ENCODE data around the gene CERT1. TPM values are rescaled to one million over a fixed set of nuclear protein-coding genes. Genes with fewer than 3 reads are reported as not detected.
A peak's percentile ranks its signal among the peaks of the same experiment; 100 is the strongest.

Gene CERT1
- total RNA-seq, 2 experiments from 2014 or later = 13.3 to 33.6 TPM

- TF ChIP-seq EZH2phosphoT487 (IDR thresholded peaks at IDR 0.05; ENCODE audit: borderline replicate concordance, low read depth, low read length) = no peak
- TF ChIP-seq, protein P1, sequence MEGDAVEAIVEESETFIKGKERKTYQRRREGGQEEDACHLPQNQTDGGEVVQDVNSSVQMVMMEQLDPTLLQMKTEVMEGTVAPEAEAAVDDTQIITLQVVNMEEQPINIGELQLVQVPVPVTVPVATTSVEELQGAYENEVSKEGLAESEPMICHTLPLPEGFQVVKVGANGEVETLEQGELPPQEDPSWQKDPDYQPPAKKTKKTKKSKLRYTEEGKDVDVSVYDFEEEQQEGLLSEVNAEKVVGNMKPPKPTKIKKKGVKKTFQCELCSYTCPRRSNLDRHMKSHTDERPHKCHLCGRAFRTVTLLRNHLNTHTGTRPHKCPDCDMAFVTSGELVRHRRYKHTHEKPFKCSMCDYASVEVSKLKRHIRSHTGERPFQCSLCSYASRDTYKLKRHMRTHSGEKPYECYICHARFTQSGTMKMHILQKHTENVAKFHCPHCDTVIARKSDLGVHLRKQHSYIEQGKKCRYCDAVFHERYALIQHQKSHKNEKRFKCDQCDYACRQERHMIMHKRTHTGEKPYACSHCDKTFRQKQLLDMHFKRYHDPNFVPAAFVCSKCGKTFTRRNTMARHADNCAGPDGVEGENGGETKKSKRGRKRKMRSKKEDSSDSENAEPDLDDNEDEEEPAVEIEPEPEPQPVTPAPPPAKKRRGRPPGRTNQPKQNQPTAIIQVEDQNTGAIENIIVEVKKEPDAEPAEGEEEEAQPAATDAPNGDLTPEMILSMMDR (conservative IDR thresholded peaks at IDR 0.05; ENCODE audit: low read length) = no peak
- Histone ChIP-seq H3K4me3 (ENCODE audit: low read depth, low read length, poor library complexity, severe bottlenecking) (no peak overlapping the region), H3K79me2 (ENCODE audit: insufficient read depth, low read depth, low read length) (peaks cover 72% of the 10 kb centered on the region; the same call in 1 of the 2 replicates), H3K36me3 (ENCODE audit: insufficient read depth, low read length) (peaks cover 31% of the 10 kb centered on the region), H3K27ac (ENCODE audit: low read depth, low read length, poor library complexity, severe bottlenecking) (no peak overlapping the region), H3K9me3 (ENCODE audit: low read length) (peaks cover 33% of the 10 kb centered on the region), H3K4me2 (ENCODE audit: low read length) (no peak overlapping the region), H3K4me1 (ENCODE audit: insufficient read depth, low read length, poor library complexity, severe bottlenecking) (peaks cover 11% of the 10 kb centered on the region), H4K20me1 (ENCODE audit: insufficient read depth, low read length) (0 out of 2 replicates have a peak, but pooled peaks cover 3% of the 10 kb centered on the region), H3K9me2 (ENCODE audit: insufficient read depth, low read length) (no peaks in the 10 kb centered on the region), H2AFZ (ENCODE audit: low read length) (no peak overlapping the region)
- ChIA-PET POLR2A (interaction anchor here (1.8 kb wide), 1 partner anchor 14 kb away, joined by 9 read pairs; the partner anchor contains the start of gene CERT1), CTCF (ENCODE audit: unreplicated experiment) (no interaction called here)
- DNase-seq (ENCODE audit: low spot score) = no peak
- intact Hi-C loops (cut with micrococcal nuclease; ENCODE audit: unreplicated experiment) = no loop called here
- BruUV-seq (replicated peaks) = no TSS peak
These were observed 13.2 kb upstream of the CERT1 start for GRCh38 chr5:75524591-75524990.

GRCh38 chr5:75524071-75524470 lies 12.6 kb upstream of the CERT1 start:
- POLR2A ChIA-PET = interaction anchor here (1.8 kb wide), 1 partner anchor 14 kb away, joined by 9 read pairs; the partner anchor contains the start of gene CERT1
- no peak overlapping the region for H2AFZ ChIP-seq (ENCODE audit: low read length)

DNA sequence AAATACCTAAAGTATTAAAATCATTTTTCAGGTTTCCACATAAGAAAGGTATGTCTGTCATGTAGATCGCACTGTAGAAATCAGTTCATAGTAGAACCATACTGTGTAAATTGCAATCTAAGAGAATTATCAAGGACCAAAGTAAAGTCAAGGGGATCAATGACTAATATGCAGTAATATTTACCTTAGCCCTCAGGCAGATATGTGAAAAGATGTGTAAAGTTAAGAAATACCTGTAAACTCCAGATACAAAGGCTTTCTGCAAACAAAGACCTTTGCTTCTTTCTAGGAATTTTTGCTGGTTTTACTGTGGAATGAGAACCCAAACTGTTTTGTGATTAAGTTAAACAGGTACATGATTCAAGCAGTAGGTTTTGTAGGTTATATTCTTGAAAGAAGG lies 11.8 kb upstream of the CERT1 start:
- Histone ChIP-seq H3K79me2 (ENCODE audit: insufficient read depth, low read depth, low read length) (peaks cover 85% of the 10 kb centered on the region; the same call in 1 of the 2 replicates), H3K9me2 (ENCODE audit: insufficient read depth, low read length) (no peaks in the 10 kb centered on the region), H3K4me3 (ENCODE audit: low read depth, low read length, poor library complexity, severe bottlenecking) (no peak overlapping the region), H3K27ac (ENCODE audit: low read depth, low read length, poor library complexity, severe bottlenecking) (no peak overlapping the region), H3K9me3 (ENCODE audit: low read length) (peaks cover 40% of the 10 kb centered on the region), H4K20me1 (ENCODE audit: insufficient read depth, low read length) (0 out of 2 replicates have a peak, but pooled peaks cover 3% of the 10 kb centered on the region), H2AFZ (ENCODE audit: low read length) (no peak overlapping the region), H3K4me1 (ENCODE audit: insufficient read depth, low read length, poor library complexity, severe bottlenecking) (peaks cover 11% of the 10 kb centered on the region), H3K4me2 (ENCODE audit: low read length) (no peak overlapping the region), H3K36me3 (ENCODE audit: insufficient read depth, low read length) (peaks cover 43% of the 10 kb centered on the region)
- DNase-seq (ENCODE audit: low spot score) = no peak
- no peak for TF ChIP-seq EZH2phosphoT487 (IDR thresholded peaks at IDR 0.05; ENCODE audit: borderline replicate concordance, low read depth, low read length)
- TF ChIP-seq, protein P1 (conservative IDR thresholded peaks at IDR 0.05; ENCODE audit: low read length) = no peak
- BruUV-seq (replicated peaks) = no TSS peak
- CTCF ChIA-PET (ENCODE audit: unreplicated experiment) = no interaction called here
- POLR2A ChIA-PET = interaction anchor here (0.7 to 1.8 kb wide), 3 partner anchors 8 to 13 kb away, joined by 3 to 9 read pairs (median 4); partner anchors contain the start of genes CERT1 and POLK
- intact Hi-C loops (cut with micrococcal nuclease; ENCODE audit: unreplicated experiment) = no loop called here

More at GRCh38 chr5:75524071-75524470, 12.6 kb upstream of the CERT1 start:
- peaks cover 38% of the 10 kb centered on the region for H3K9me3 ChIP-seq (ENCODE audit: low read length)
- no peak for TF ChIP-seq EZH2phosphoT487 (IDR thresholded peaks at IDR 0.05; ENCODE audit: borderline replicate concordance, low read depth, low read length)
- TF ChIP-seq, protein P1 (conservative IDR thresholded peaks at IDR 0.05; ENCODE audit: low read length) = no peak
- no TSS peak for BruUV-seq (replicated peaks)
- H3K27ac ChIP-seq (ENCODE audit: low read depth, low read length, poor library complexity, severe bottlenecking) = no peak overlapping the region
- no peaks in the 10 kb centered on the region for H3K9me2 ChIP-seq (ENCODE audit: insufficient read depth, low read length)
- H3K79me2 ChIP-seq (ENCODE audit: insufficient read depth, low read depth, low read length) = peaks cover 77% of the 10 kb centered on the region; the same call in 1 of the 2 replicates
- H3K4me3 ChIP-seq (ENCODE audit: low read depth, low read length, poor library complexity, severe bottlenecking) = no peak overlapping the region
- CTCF ChIA-PET (ENCODE audit: unreplicated experiment) = no interaction called here
- H3K4me2 ChIP-seq (ENCODE audit: low read length) = no peak overlapping the region
- peaks cover 11% of the 10 kb centered on the region for H3K4me1 ChIP-seq (ENCODE audit: insufficient read depth, low read length, poor library complexity, severe bottlenecking)
- intact Hi-C loops (cut with micrococcal nuclease; ENCODE audit: unreplicated experiment) = no loop called here
- H4K20me1 ChIP-seq (ENCODE audit: insufficient read depth, low read length) = 0 out of 2 replicates have a peak, but pooled peaks cover 3% of the 10 kb centered on the region
- H3K36me3 ChIP-seq (ENCODE audit: insufficient read depth, low read length) = peaks cover 36% of the 10 kb centered on the region
- peak; percentile 17 for DNase-seq (ENCODE audit: low spot score)

All from OCI-LY7 (cell line).